Central memory CD8-positive, alpha-beta T cell (primary cell): ENCODE results near the gene THAP10.
"Not testable (repeated sequence)": the region's sequence is repeated elsewhere in the genome, so short reads cannot be mapped to it uniquely, and the experiment has no call there.

Experiments used
- ATAC-seq: fragments of 150-1000 bp; cut with Tn5 transposase; replicated peaks from 2 replicates; pipeline ENCODE4 v1.10.0; 2022; ENCODE audit warnings: mild to moderate bottlenecking, moderate FRiP score, moderate number of reproducible peaks; ENCODE audit not compliant: poor library complexity, severe bottlenecking; ENCODE audit errors: extremely low read depth
- DNase-seq, 2 donors: peaks; one replicate each; pipeline ENCODE4 v3.0.0; 2021; ENCODE audit warnings: low spot score in 2 of 2
- H3K27ac Mint-ChIP-seq: one replicate; pipeline ENCODE4 v1.8.0; 2022; ENCODE audit warnings: low read depth, mild to moderate bottlenecking, moderate library complexity, mixed read lengths
- H3K27me3 Mint-ChIP-seq: one replicate; pipeline ENCODE4 v1.8.0; 2022; ENCODE audit warnings: mixed read lengths
- H3K36me3 Mint-ChIP-seq: one replicate; pipeline ENCODE4 v1.8.0; 2022; ENCODE audit warnings: mild to moderate bottlenecking, moderate library complexity, mixed read lengths; ENCODE audit not compliant: insufficient read depth
- H3K4me1 Mint-ChIP-seq: one replicate; pipeline ENCODE4 v1.8.0; 2022; ENCODE audit warnings: mixed read lengths
- H3K4me3 Mint-ChIP-seq: one replicate; pipeline ENCODE4 v1.8.0; 2022; ENCODE audit warnings: mild to moderate bottlenecking, moderate library complexity, mixed read lengths
- H3K9me3 Mint-ChIP-seq: one replicate; pipeline ENCODE4 v1.8.0; 2022; ENCODE audit warnings: mixed read lengths

Gene THAP10

DNA sequence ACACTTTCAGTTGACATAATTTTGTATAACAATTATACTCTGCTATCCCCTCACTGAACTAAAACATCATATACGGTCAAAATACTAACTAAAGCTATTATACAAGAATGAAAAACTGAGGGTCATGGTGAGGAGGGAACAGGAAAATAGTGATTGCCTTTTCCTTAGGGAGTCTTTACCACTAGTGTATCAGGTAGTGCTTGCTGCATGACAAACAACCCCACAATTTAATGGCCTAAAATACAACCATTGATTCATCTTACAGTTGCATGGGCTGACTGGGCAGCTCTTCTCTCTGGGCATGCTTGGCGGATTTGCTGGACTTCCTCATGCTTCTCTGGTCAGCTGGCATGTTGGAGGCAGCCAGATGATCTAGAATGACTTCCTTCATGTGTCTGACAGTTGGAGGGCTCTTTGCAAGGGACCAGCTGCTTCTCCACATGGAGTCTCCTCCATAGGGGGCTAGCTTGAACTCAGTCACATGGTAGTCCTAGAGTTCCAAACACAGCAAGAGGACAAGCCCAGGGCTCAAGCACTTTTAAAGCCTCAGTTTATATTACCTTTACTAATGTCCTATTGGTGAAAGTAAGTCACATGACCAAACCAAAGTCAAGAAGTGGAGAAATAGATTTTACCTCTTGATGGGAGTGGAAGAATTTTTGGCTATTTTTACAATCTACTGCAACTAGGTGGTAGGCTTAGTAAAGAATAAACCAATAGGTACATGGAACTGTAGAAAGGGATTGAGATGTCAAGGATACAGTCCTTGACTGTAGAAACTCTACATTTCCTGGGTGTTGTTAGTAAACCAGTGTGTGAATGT lies 18.8 kb downstream of the THAP10 start:
- DNase-seq, result no peak
- Mint-ChIP-seq H3K36me3 (no peaks in the 10 kb centered on the region), H3K27me3 (peaks cover 42% of the 10 kb centered on the region), H3K4me1 (no peaks in the 10 kb centered on the region), H3K9me3 (no peaks in the 10 kb centered on the region), H3K4me3 (no peak overlapping the region), H3K27ac (no peak overlapping the region)
- no peak for ATAC-seq

DNA sequence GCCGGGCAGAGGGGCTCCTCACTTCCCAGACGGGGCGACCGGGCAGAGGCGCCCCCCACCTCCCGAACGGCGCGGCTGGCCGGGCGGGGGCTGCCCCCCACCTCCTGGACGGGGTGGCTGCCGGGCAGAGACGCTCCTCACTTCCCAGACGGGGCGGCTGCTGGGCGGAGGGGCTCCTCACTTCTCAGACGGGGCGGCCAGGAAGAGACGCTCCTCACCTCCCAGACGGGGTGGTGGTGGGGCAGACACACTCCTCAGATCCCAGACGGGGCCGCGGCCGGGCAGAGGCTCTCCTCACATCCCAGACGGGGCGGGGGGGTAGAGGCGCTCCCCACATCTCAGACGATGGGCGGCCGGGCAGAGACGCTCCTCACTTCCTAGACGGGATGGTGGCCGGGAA lies 20.7 kb downstream of the THAP10 start:
- H3K27ac Mint-ChIP-seq, DNase-seq, H3K9me3 Mint-ChIP-seq, H3K4me3 Mint-ChIP-seq, H3K36me3 Mint-ChIP-seq, ATAC-seq, H3K4me1 Mint-ChIP-seq: not testable (repeated sequence)
- peaks cover 34% of the 10 kb centered on the region for H3K27me3 Mint-ChIP-seq

DNA sequence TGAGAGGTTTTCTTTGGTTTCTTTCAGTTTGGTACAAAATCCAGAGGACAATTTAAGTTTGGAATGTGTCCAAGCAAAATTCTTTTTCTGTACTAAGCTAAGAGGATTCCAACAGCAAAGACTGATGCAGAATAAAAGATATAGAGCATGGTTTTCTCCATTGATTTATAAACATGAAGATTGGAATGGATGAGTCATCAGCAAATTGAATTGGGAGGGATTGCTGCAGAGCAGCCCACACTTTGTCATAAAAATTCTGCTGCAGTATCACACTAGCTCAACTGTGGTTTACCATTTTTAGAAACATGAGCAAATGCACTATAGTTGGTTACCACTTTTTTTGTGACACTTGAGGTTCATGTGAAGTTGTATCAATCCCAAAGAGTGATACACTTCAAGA lies 22.2 kb downstream of the THAP10 start:
- H3K4me3 Mint-ChIP-seq, result no peak overlapping the region
- no peak for ATAC-seq
- H3K4me1 Mint-ChIP-seq, result no peaks in the 10 kb centered on the region
- no peak for DNase-seq
- H3K9me3 Mint-ChIP-seq, result no peaks in the 10 kb centered on the region
- H3K27me3 Mint-ChIP-seq, result peaks cover 19% of the 10 kb centered on the region
- no peak overlapping the region for H3K27ac Mint-ChIP-seq
- no peaks in the 10 kb centered on the region for H3K36me3 Mint-ChIP-seq

DNA sequence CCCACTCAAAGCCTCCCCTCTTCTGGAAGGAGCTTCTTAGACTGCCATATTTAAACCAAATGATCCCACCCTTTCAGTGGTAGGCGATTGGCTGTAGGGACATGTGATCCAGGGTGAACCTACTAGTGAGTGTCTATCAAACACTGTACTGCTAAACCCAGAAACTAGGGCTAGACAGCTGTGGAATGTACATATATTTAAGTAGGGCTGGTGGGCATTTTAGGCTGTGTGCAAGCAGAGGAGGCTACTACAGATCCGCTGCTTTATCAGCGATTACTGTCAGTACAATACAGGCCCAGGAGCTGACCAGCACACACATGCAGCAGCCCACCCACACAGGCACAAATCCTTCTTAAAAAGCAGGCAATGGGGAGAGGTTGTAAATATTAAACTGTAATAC lies 22.9 kb downstream of the THAP10 start:
- peaks cover 12% of the 10 kb centered on the region for H3K27me3 Mint-ChIP-seq
- DNase-seq (no peak), ATAC-seq (no peak)
- H3K4me3 Mint-ChIP-seq, result no peak overlapping the region
- H3K27ac Mint-ChIP-seq, result no peak overlapping the region
- no peaks in the 10 kb centered on the region for H3K9me3 Mint-ChIP-seq
- no peaks in the 10 kb centered on the region for H3K4me1 Mint-ChIP-seq
- H3K36me3 Mint-ChIP-seq, result no peaks in the 10 kb centered on the region

DNA sequence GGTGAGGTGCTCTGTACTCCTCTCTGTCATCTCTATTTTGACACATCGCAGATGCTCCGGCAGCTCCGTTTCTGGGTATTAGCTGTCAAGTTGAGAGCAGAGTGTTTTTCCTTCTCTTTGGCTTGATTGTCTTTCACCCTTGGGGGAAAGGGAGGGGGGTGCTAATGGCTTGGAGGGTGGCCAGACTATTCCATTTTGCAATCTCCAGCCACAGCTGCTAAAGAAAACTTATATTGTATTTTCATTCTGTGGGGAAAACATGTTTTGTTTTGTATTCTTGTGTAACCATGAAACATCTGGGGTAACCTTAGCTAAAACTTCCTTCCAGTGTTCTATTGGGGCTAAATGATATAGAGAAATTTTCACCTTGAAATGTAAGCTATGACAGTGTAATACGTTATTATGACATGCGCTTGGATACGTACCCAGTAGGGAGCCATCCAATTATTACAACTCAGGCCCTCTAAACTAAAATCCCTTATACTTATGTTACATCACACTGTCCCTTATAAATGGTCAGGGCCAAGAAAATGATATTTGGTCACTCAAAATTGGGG lies 24.2 kb downstream of the THAP10 start:
- no peaks in the 10 kb centered on the region for H3K9me3 Mint-ChIP-seq
- no peak overlapping the region for H3K27ac Mint-ChIP-seq
- no peaks in the 10 kb centered on the region for H3K4me1 Mint-ChIP-seq
- no peaks in the 10 kb centered on the region for H3K36me3 Mint-ChIP-seq
- no peak for DNase-seq
- no peak for ATAC-seq
- H3K4me3 Mint-ChIP-seq, result no peak overlapping the region
- H3K27me3 Mint-ChIP-seq, result no peaks in the 10 kb centered on the region

DNA sequence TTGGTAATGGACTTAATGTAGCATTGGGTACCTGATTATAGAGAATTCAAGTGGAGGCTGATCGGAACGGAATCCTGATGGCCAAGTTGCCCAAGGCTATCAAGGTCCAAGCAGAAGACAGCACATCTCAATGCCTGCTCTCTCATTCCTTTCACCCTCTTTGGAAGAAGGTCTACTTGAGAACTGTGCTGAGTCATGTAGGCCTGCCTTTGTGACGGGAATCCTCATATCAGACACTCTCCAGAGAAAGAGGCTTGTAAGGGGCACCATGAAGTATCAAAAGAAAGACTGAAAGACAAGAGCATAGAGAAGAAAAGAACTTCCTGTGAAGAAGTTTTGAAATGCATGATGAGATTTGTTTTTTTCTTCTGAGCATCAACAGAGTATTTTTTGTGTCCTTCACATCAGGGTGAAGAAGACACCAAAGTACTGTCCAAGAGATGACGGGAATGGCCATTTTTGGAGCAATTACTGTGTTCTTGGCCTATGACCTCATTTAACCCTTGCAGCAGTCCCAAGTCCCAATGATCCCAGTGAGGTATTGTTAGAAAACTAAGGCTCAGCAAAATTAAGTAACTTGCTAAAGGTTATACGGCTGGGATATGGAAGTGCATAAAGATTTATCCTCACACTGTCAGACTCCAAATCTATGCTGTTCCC lies 25.1 kb downstream of the THAP10 start:
- H3K27ac Mint-ChIP-seq, result no peak overlapping the region
- no peaks in the 10 kb centered on the region for H3K27me3 Mint-ChIP-seq
- ATAC-seq, result no peak
- H3K4me1 Mint-ChIP-seq, result no peaks in the 10 kb centered on the region
- no peaks in the 10 kb centered on the region for H3K36me3 Mint-ChIP-seq
- no peaks in the 10 kb centered on the region for H3K9me3 Mint-ChIP-seq
- DNase-seq, result no peak
- no peak overlapping the region for H3K4me3 Mint-ChIP-seq

DNA sequence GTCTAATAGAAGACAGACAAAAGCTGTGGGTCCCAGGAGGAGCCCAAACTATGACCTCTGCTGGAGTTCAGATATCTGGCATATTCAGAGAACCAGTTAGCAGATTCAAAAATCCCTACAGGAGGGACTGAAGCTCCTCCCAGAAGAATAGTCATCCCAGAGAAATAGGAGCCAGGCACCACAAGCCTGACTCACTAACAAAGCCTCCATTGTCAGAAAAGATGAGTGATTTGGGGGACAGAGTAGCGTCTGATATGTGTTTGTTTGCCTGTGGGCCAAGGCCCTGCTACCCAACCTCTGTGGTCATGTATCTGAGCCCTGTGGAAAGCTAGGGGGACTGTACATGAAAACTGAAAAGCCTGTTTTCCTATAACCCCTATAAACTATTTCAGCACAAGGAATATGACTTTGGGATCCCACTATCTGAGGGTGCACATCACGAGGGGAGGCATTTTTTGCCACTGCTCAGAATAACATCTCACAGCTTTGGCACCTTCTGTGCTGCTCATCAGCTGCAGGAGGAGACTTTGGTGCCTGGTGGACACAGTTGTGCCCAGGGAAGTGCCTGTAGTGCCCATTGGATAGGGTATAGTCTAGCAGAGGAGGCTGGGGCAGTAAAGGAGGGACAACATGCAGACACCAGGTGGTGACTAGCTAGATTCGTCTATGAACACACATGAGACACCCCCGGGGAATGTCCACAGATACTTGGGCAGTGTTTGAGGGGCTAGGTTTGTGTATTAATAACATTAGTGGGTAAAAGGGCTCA lies 28.6 kb downstream of the THAP10 start:
- DNase-seq, result no peak
- ATAC-seq, result no peak
- H3K27me3 Mint-ChIP-seq, result peaks cover 32% of the 10 kb centered on the region
- H3K36me3 Mint-ChIP-seq, result no peaks in the 10 kb centered on the region
- no peak overlapping the region for H3K4me3 Mint-ChIP-seq
- H3K27ac Mint-ChIP-seq, result no peak overlapping the region
- no peaks in the 10 kb centered on the region for H3K9me3 Mint-ChIP-seq
- H3K4me1 Mint-ChIP-seq, result no peaks in the 10 kb centered on the region

DNA sequence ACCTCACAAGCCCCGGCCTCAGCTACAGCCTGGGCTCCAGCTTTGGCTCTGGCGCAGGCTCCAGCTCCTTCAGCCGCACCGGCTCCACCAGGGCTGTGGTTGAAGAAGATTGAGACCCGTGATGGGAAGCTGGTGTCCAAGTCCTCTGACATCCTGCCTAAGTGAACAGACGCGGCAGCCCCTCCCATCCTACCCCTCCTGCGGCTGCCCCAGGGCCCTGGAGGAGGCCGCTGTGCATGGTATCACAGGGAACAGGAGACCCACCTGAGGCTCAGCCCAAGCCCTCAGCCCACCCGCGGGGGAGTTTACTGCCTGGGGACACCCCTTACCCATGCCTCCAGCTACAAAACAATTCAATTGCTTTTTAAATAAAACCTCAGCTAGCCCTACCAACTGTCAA lies 32.2 kb downstream of the THAP10 start:
- Mint-ChIP-seq H3K4me3 (no peak overlapping the region), H3K27me3 (peaks cover 62% of the 10 kb centered on the region), H3K4me1 (no peaks in the 10 kb centered on the region), H3K9me3 (no peaks in the 10 kb centered on the region), H3K36me3 (no peaks in the 10 kb centered on the region), H3K27ac (no peak overlapping the region)
- DNase-seq, result no peak
- ATAC-seq, result no peak

DNA sequence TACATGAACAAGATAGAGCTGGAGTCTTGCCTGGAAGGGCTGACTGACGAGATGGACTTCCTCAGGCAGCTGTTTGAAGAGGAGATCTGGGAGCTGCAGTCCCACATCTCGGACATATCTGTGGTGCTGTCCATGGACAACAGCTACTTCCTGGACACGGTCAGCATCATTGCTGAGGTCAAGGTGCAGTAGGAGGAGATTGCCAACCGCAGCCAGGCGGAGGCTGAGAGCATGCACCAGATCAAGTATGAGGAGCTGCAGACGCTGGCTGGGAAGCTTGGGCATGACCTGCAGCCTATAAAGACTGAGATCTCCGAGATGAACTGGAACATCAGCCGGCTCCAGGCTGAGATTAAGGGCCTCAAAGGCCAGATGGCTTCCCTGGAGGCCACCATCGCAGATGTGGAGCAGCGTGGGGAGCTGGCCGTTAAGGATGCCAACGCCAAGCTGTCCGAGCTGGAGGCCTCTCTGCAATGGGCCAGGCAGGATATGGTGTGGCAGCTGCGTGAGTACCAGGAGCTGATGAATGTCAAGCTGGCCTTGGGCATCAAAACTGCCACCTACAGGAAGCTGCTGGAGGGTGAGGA lies 32.8 kb downstream of the THAP10 start:
- Mint-ChIP-seq H3K4me1 (peaks cover 3% of the 10 kb centered on the region), H3K9me3 (no peaks in the 10 kb centered on the region)
- ATAC-seq, result no peak

DNA sequence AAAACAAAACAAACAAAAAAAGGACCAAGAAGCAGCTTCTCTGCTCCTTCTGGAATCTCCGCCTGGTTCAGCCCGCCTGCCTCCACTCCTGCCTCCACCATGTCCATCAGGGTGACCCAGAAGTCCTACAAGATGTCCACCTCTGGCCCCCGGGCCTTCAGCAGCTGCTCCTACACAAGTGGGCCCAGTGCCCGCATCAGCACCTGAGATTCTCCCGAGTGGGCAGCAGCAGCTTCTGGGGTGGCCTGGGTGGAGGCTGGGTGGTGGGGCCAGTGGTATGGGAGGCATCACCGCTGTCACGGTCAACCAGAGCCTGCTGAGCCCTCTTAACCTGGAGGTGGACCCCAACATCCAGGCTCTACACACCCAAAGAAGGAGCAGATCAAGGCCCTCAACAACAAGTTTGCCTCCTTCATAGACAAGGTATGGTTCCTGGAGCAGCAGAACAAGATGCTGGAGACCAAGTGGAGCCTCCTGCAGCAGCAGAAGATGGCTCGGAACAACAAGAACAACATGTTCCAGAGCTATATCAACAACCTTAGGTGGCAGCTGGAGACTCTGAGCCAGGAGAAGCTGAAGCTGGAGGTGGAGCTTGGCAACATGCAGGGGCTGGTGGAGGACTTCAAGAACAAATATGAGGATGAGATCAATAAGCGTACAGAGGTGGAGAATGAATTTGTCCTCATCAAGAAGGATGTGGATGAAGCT lies 33.5 kb downstream of the THAP10 start:
- peaks cover 72% of the 10 kb centered on the region for H3K27me3 Mint-ChIP-seq
- not testable (repeated sequence) for H3K27ac Mint-ChIP-seq, ATAC-seq, H3K4me3 Mint-ChIP-seq, H3K36me3 Mint-ChIP-seq, H3K4me1 Mint-ChIP-seq, H3K9me3 Mint-ChIP-seq, DNase-seq

More for the DNA sequence above, 32.8 kb downstream of the THAP10 start:
- no peaks in the 10 kb centered on the region for H3K36me3 Mint-ChIP-seq
- no peak overlapping the region for H3K27ac Mint-ChIP-seq
- H3K4me3 Mint-ChIP-seq, result no peak overlapping the region
- peaks cover 68% of the 10 kb centered on the region for H3K27me3 Mint-ChIP-seq
- no peak for DNase-seq

DNA sequence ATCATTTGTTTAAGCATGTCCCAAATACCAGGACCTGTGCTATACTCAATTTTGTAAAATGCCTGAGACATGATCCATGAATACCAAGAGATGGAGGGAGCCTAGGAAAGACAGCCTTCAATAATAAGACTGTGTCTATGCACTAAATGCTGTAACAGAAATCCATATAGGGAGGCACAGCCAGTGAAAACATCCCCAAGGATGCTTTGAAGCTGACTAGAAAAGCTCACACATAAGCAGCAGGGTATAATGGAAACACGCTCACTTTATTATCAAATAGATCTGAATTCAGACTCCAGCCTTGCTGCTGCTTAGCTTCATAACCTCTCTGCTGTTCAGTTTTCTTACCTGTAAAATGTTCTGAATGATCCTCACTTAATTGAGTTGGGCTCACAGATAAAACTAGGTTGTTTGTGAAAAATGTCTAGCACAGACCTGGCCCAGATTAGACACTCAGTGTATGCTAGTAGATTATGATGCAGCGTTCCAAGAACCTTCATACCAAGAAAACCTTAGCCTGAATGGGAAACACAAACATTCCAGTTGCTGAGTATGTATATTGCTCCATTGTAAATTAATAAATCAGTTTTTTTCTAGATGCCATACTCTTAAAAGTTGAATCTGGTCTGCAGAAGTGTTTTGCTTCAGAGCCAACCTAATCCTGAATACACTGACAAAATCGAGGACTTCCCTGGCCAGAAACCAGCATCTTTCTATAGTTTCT lies 34.5 kb downstream of the THAP10 start:
- Mint-ChIP-seq H3K27ac (no peak overlapping the region), H3K27me3 (peaks cover 79% of the 10 kb centered on the region), H3K4me3 (no peak overlapping the region), H3K9me3 (no peaks in the 10 kb centered on the region), H3K4me1 (peaks cover 6% of the 10 kb centered on the region), H3K36me3 (no peaks in the 10 kb centered on the region)
- DNase-seq, result no peak
- ATAC-seq, result no peak
